Caco-2 (cell line): ENCODE results near the gene TFPI. TPM values are rescaled to one million over a fixed set of nuclear protein-coding genes. Genes with fewer than 3 reads are reported as not detected.
"Not testable (repeated sequence)": the region's sequence is repeated elsewhere in the genome, so short reads cannot be mapped to it uniquely, and the experiment has no call there.

Experiments
- BruUV-seq: library from RNA; stranded (reverse); fragments of 400-500 nt; replicated peaks from 2 replicates; lab custom pipeline; 2021; lab: Mats Ljungman, UMichigan
- CTCF ChIA-PET: fragments of 300-600 bp; sonication (Branson Sonifier 250); formaldehyde crosslinking; loops from one replicate; lab custom pipeline; 2022; ENCODE audit warnings: antibody characterized with exemption; lab: Charles Lee
- POLR2A ChIA-PET: fragments of 300-600 bp; sonication (Branson Sonifier 250); formaldehyde crosslinking; loops from one replicate; lab custom pipeline; 2022; ENCODE audit warnings: antibody characterized with exemption; lab: Charles Lee
- DNase-seq, 2 experiments: peaks; one replicate each; pipeline versions ENCODE4 v3.0.0 to v3.0.0-alpha.2; 2020 to 2022
- H3K27me3 ChIP-seq: replicated peaks from 2 replicates; pipeline ENCODE4 v1.6.0; 2011; ENCODE audit warnings: low read length; ENCODE audit not compliant: control insufficient read depth, insufficient read depth
- H3K36me3 ChIP-seq: 2 replicates; pipeline ENCODE4 v1.5.1; 2011; ENCODE audit warnings: low read length; ENCODE audit not compliant: control insufficient read depth, insufficient read depth
- H3K4me1 ChIP-seq: fragments of 250-450 bp; sonication (Bioruptor Pico); 2 replicates; pipeline ENCODE4 v1.5.1; 2020; ENCODE audit warnings: mild to moderate bottlenecking
- H3K4me3 ChIP-seq: 2 replicates; pipeline ENCODE4 v1.5.1; 2011; ENCODE audit warnings: low read depth, mild to moderate bottlenecking, control low read depth, low read length
- H3K9me3 ChIP-seq: fragments of 250-450 bp; sonication (Bioruptor Pico); 2 replicates; pipeline ENCODE4 v1.5.1; 2020; ENCODE audit warnings: mild to moderate bottlenecking, moderate library complexity
- H3K27ac Mint-ChIP-seq: one replicate; pipeline ENCODE4 v1.8.0; 2022; ENCODE audit warnings: mixed read lengths; ENCODE audit not compliant: unreplicated experiment
- H3K27me3 Mint-ChIP-seq: one replicate; pipeline ENCODE4 v1.8.0; 2022; ENCODE audit warnings: mixed read lengths; ENCODE audit not compliant: insufficient read depth, unreplicated experiment
- H3K36me3 Mint-ChIP-seq: one replicate; pipeline ENCODE4 v1.8.0; 2022; ENCODE audit warnings: mild to moderate bottlenecking, mixed read lengths; ENCODE audit not compliant: insufficient read depth, unreplicated experiment
- H3K4me1 Mint-ChIP-seq: one replicate; pipeline ENCODE4 v1.8.0; 2022; ENCODE audit warnings: low read depth, mixed read lengths; ENCODE audit not compliant: unreplicated experiment
- H3K4me3 Mint-ChIP-seq: one replicate; pipeline ENCODE4 v1.8.0; 2022; ENCODE audit warnings: mild to moderate bottlenecking, moderate library complexity, mixed read lengths; ENCODE audit not compliant: unreplicated experiment
- H3K9me3 Mint-ChIP-seq: one replicate; pipeline ENCODE4 v1.8.0; 2022; ENCODE audit warnings: mixed read lengths; ENCODE audit not compliant: unreplicated experiment
- CTCF ChIP-seq, 2 experiments: fragments of 200-600 bp in 1 of 2; IDR thresholded peaks; 1 replicate in 1 of 2; 2 replicates in 1 of 2; pipeline versions ENCODE4 v1.5.1 to v1.8.0; 2011 to 2022; ENCODE audit warnings: antibody characterized with exemption in 1 of 2, control low read depth in 1 of 2, inconsistent platforms in 1 of 2, low read depth in 1 of 2, low read length in 1 of 2, mild to moderate bottlenecking in 1 of 2, moderate library complexity in 1 of 2; ENCODE audit not compliant: insufficient read depth in 1 of 2, severe bottlenecking in 1 of 2, unreplicated experiment in 1 of 2
- intact Hi-C: fragments of 100-400 bp; cut with micrococcal nuclease; formaldehyde crosslinking; loops from one replicate; pipeline ENCODE4 v1.10.0; 2022; ENCODE audit not compliant: unreplicated experiment
- total RNA-seq: library from RNA; stranded (reverse); gene quantifications from 2 replicates; pipeline ENCODE4 v1.2.3, GENCODE V29; 2022

Gene TFPI
- total RNA-seq, 1 experiment from 2014 or later = 31.0 TPM

- Histone ChIP-seq H3K36me3 (no peaks in the 10 kb centered on the region), H3K4me3 (no peak overlapping the region), H3K4me1 (no peaks in the 10 kb centered on the region), H3K9me3 (no peaks in the 10 kb centered on the region), H3K27me3 (no peaks in the 10 kb centered on the region)
- no peak for DNase-seq
- no TSS peak for BruUV-seq
- CTCF ChIA-PET = interaction anchor here (0.7 kb wide), 1 partner anchor 19 kb away, joined by 6 read pairs; no protein-coding TSS in a partner anchor
- Mint-ChIP-seq H3K27ac (no peak overlapping the region), H3K4me3 (no peak overlapping the region), H3K9me3 (no peaks in the 10 kb centered on the region), H3K36me3 (no peaks in the 10 kb centered on the region), H3K4me1 (peaks cover 14% of the 10 kb centered on the region), H3K27me3 (no peaks in the 10 kb centered on the region)
- no peak for TF ChIP-seq CTCF (IDR thresholded peaks at IDR 0.05; ENCODE audit: insufficient read depth in 1 of 2, low read depth in 1 of 2, low read length in 1 of 2, severe bottlenecking in 1 of 2, unreplicated experiment in 1 of 2)
- POLR2A ChIA-PET = no interaction called here
- intact Hi-C loops = no loop called here
Measured at GRCh38 chr2:187566712-187567111, 12.5 kb upstream of the TFPI start.

- DNase-seq = no peak
- BruUV-seq = no TSS peak
- Mint-ChIP-seq H3K27ac (no peak overlapping the region), H3K4me3 (no peak overlapping the region), H3K4me1 (peaks cover 14% of the 10 kb centered on the region), H3K9me3 (no peaks in the 10 kb centered on the region), H3K36me3 (no peaks in the 10 kb centered on the region), H3K27me3 (no peaks in the 10 kb centered on the region)
- no peak overlapping the region for H3K4me3 ChIP-seq
- intact Hi-C loops = no loop called here
- ChIA-PET POLR2A (no interaction called here), CTCF (no interaction called here)
- no peaks in the 10 kb centered on the region for H3K36me3 ChIP-seq
- no peaks in the 10 kb centered on the region for H3K9me3 ChIP-seq
- no peaks in the 10 kb centered on the region for H3K27me3 ChIP-seq
- TF ChIP-seq CTCF (IDR thresholded peaks at IDR 0.05; ENCODE audit: insufficient read depth in 1 of 2, low read depth in 1 of 2, low read length in 1 of 2, severe bottlenecking in 1 of 2, unreplicated experiment in 1 of 2) = no peak
- no peaks in the 10 kb centered on the region for H3K4me1 ChIP-seq
Measured at GRCh38 chr2:187566266-187566665, 12.0 kb upstream of the TFPI start.

GRCh38 chr2:187565618-187566017, 11.4 kb upstream of the TFPI start:
- H3K9me3 Mint-ChIP-seq, H3K27me3 Mint-ChIP-seq, DNase-seq, intact Hi-C loops, H3K36me3 ChIP-seq, H3K4me3 ChIP-seq, H3K4me1 ChIP-seq, H3K27me3 ChIP-seq, POLR2A ChIA-PET, H3K36me3 Mint-ChIP-seq, H3K4me3 Mint-ChIP-seq, CTCF ChIA-PET, H3K9me3 ChIP-seq, BruUV-seq, H3K27ac Mint-ChIP-seq: not testable (repeated sequence)
- H3K4me1 Mint-ChIP-seq = peaks cover 14% of the 10 kb centered on the region

- BruUV-seq, H3K27me3 Mint-ChIP-seq, H3K4me3 ChIP-seq, intact Hi-C loops, H3K9me3 ChIP-seq, H3K4me1 ChIP-seq, H3K36me3 ChIP-seq, H3K27ac Mint-ChIP-seq, H3K4me1 Mint-ChIP-seq, H3K9me3 Mint-ChIP-seq, POLR2A ChIA-PET, DNase-seq, H3K36me3 Mint-ChIP-seq, CTCF ChIA-PET, H3K27me3 ChIP-seq, H3K4me3 Mint-ChIP-seq: not testable (repeated sequence)
Measured at GRCh38 chr2:187556493-187556892, 2.3 kb upstream of the TFPI start.
